HFFc6 (cell line): ENCODE data around the gene CEP290. TPM values are rescaled to one million over a fixed set of nuclear protein-coding genes. Genes with fewer than 3 reads are reported as not detected.

Experiments
- DNase-seq: peaks from one replicate; pipeline ENCODE4 v3.0.0-alpha.2; 2018
- H3K27ac Mint-ChIP-seq: 2 replicates; pipeline ENCODE4 v1.8.0; 2020; ENCODE audit warnings: mild to moderate bottlenecking, mixed read lengths
- H3K27me3 Mint-ChIP-seq: 2 replicates; pipeline ENCODE4 v1.8.0; 2021; ENCODE audit warnings: mild to moderate bottlenecking, moderate library complexity, mixed read lengths; ENCODE audit not compliant: insufficient read depth
- H3K36me3 Mint-ChIP-seq: 2 replicates; pipeline ENCODE4 v1.8.0; 2021; ENCODE audit warnings: low read depth, mixed read lengths
- H3K4me1 Mint-ChIP-seq: 2 replicates; pipeline ENCODE4 v1.8.0; 2020; ENCODE audit warnings: low read depth, mixed read lengths
- H3K4me3 Mint-ChIP-seq: 2 replicates; pipeline ENCODE4 v1.8.0; 2020; ENCODE audit warnings: mild to moderate bottlenecking, moderate library complexity, mixed read lengths
- H3K9me3 Mint-ChIP-seq: 2 replicates; pipeline ENCODE4 v1.8.0; 2020; ENCODE audit warnings: mild to moderate bottlenecking, mixed read lengths
- CTCF ChIP-seq: fragments of 200-600 bp; sonication (generic); IDR thresholded peaks from 2 replicates; pipeline ENCODE4 v1.5.0; 2021; ENCODE audit warnings: antibody characterized with exemption, mild to moderate bottlenecking
- total RNA-seq, 6 experiments: library from RNA; stranded (reverse); fragmentation: NEBNext Ultra II Directional; extraction: Animal tissue kit (Norgen Biotek cat#: 25700); gene quantifications; 2 replicates in 1 of 6; 3 replicates in 5 of 6; pipeline ENCODE4 v1.2.3, GENCODE V29; 2021

CEP290 gene
- total RNA-seq, 6 experiments from 2014 or later = 10.2 to 13.4 (median 11.7) TPM

GRCh38 chr12:88122666-88123065 lies 19.2 kb downstream of the CEP290 start:
- H3K36me3 Mint-ChIP-seq = peaks cover 12% of the 10 kb centered on the region
- H3K4me1 Mint-ChIP-seq = no peaks in the 10 kb centered on the region
- H3K27ac Mint-ChIP-seq = no peak overlapping the region
- no peak overlapping the region for H3K4me3 Mint-ChIP-seq
- no peaks in the 10 kb centered on the region for H3K9me3 Mint-ChIP-seq
- no peaks in the 10 kb centered on the region for H3K27me3 Mint-ChIP-seq
- no peak for TF ChIP-seq CTCF
- no peak for DNase-seq

DNA sequence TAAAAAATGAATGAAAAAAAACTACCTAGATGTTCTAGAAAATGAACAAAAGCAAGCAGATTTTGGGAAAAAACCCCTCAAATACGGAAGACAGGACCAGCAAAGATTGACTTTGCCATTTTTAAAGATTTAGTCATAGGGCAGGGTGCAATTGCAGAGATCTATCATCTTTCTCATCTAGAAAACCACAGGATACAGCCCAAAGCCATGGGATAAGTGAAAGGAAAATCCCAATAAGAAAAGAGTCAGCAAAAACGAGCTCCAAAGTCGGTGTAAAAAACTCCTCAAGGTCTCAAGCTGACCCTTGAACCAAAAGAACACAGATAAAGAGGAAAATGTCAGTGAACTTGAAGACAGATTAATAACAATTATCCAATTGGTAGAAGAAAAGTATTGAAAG lies 28.0 kb downstream of the CEP290 start:
- DNase-seq = peak; percentile 62
- Mint-ChIP-seq H3K4me1 (peaks cover 50% of the 10 kb centered on the region), H3K4me3 (peak overlapping the region; percentile 86), H3K9me3 (no peaks in the 10 kb centered on the region), H3K36me3 (peaks cover 35% of the 10 kb centered on the region), H3K27ac (peak overlapping the region; percentile 98), H3K27me3 (no peaks in the 10 kb centered on the region)
- no peak for TF ChIP-seq CTCF

GRCh38 chr12:88111074-88111652 lies 30.7 kb downstream of the CEP290 start:
- Mint-ChIP-seq H3K9me3 (no peaks in the 10 kb centered on the region), H3K4me1 (peaks cover 50% of the 10 kb centered on the region), H3K27me3 (no peaks in the 10 kb centered on the region), H3K36me3 (peaks cover 30% of the 10 kb centered on the region), H3K4me3 (peak overlapping the region; percentile 78), H3K27ac (peak overlapping the region; percentile 71)
- peak; percentile 28 for DNase-seq
- TF ChIP-seq CTCF = peak; percentile 78

- no peak overlapping the region for H3K27ac Mint-ChIP-seq
- peak; percentile 12 for DNase-seq
- peaks cover 18% of the 10 kb centered on the region for H3K36me3 Mint-ChIP-seq
- no peak for TF ChIP-seq CTCF
- no peaks in the 10 kb centered on the region for H3K27me3 Mint-ChIP-seq
- no peaks in the 10 kb centered on the region for H3K9me3 Mint-ChIP-seq
- no peak overlapping the region for H3K4me3 Mint-ChIP-seq
- H3K4me1 Mint-ChIP-seq = peaks cover 20% of the 10 kb centered on the region
These were observed 33.9 kb downstream of the CEP290 start for GRCh38 chr12:88108021-88108420.

DNA sequence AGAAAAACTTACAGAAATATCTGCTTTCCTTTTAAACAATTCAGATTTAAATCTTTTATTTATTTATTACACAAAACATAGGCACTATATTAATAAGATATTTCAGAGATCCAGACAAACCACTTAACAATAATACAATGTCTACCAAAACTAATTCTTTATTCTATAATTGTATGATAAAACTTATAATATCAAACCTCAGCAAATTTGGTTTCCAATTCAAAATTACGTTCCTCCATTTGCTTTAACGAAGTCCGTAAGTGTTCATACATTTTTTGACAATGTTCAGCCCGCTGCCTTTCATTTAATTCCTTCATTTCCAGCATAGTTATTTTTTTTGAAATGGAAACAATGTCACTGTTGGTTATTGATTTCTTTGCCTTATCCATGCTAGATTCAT lies 48.3 kb downstream of the CEP290 start:
- no peaks in the 10 kb centered on the region for H3K4me1 Mint-ChIP-seq
- no peak overlapping the region for H3K4me3 Mint-ChIP-seq
- peaks cover 15% of the 10 kb centered on the region for H3K36me3 Mint-ChIP-seq
- no peaks in the 10 kb centered on the region for H3K9me3 Mint-ChIP-seq
- no peak for TF ChIP-seq CTCF
- no peaks in the 10 kb centered on the region for H3K27me3 Mint-ChIP-seq
- H3K27ac Mint-ChIP-seq = no peak overlapping the region
- DNase-seq = no peak

- H3K36me3 Mint-ChIP-seq = peaks cover 13% of the 10 kb centered on the region
- no peak overlapping the region for H3K4me3 Mint-ChIP-seq
- no peak for DNase-seq
- H3K27ac Mint-ChIP-seq = no peak overlapping the region
- no peaks in the 10 kb centered on the region for H3K9me3 Mint-ChIP-seq
- no peaks in the 10 kb centered on the region for H3K4me1 Mint-ChIP-seq
- no peak for TF ChIP-seq CTCF
- H3K27me3 Mint-ChIP-seq = no peaks in the 10 kb centered on the region
These were observed 49.1 kb downstream of the CEP290 start for GRCh38 chr12:88092771-88093170.
